HCT116 (cell line): ENCODE results near the gene STIM2. TPM values are rescaled to one million over a fixed set of nuclear protein-coding genes. Genes with fewer than 3 reads are reported as not detected.

Experiments
- ATAC-seq: fragments of 200-7000 bp; cut with Tn5 transposase; 2 replicates; pipeline ENCODE4 v1.9.1; 2020; ENCODE audit warnings: mild to moderate bottlenecking, moderate library complexity
- BruUV-seq: library from RNA; stranded (reverse); fragments of 400-500 nt; replicated peaks from 2 replicates; lab custom pipeline; 2021; lab: Mats Ljungman, UMichigan
- CTCF ChIA-PET: fragments of 300-600 bp; sonication (Branson Sonifier 250); formaldehyde crosslinking; loops from one replicate; lab custom pipeline; 2021; ENCODE audit warnings: antibody characterized with exemption; lab: Charles Lee
- POLR2A ChIA-PET: fragments of 300-600, 350-600 bp; sonication (Branson Sonifier 250); formaldehyde crosslinking; loops from one replicate; lab custom pipeline; 2021; ENCODE audit warnings: antibody characterized with exemption; lab: Charles Lee
- RAD21 ChIA-PET, 2 experiments: fragments of 300-600 bp; sonication (Branson Sonifier 250); formaldehyde crosslinking; loops; one replicate each; lab custom pipeline; 2023; ENCODE audit warnings: low total read pairs in 2 of 2; ENCODE audit not compliant: uncharacterized antibody in 2 of 2, unreplicated experiment in 2 of 2, low non-redundant PET in 1 of 2; lab: Charles Lee
- DNase-seq: peaks from one replicate; pipeline ENCODE4 v3.0.0-alpha.2; 2010; ENCODE audit warnings: low read depth, low spot score
- H2AFZ ChIP-seq: fragments of 200-600 bp; shearing (Covaris generic), sonication (generic); 2 replicates; pipeline ENCODE4 v1.6.1; 2017; ENCODE audit warnings: low read depth, mixed run types, mixed read lengths, antibody characterized with exemption, low read length; ENCODE audit not compliant: poor library complexity, severe bottlenecking
- H3K27ac ChIP-seq: 2 replicates; pipeline ENCODE4 v1.5.1; 2012; ENCODE audit warnings: low read depth, low read length
- H3K27me3 ChIP-seq: fragments of 200-600 bp; sonication (generic); 2 replicates; pipeline ENCODE4 v1.6.1; 2016; ENCODE audit warnings: mixed run types, low read length, mixed read lengths; ENCODE audit not compliant: insufficient read depth
- H3K36me3 ChIP-seq, 2 experiments: fragments of 200-500 bp in 1 of 2; fragments of 200-600 bp in 1 of 2; sonication (Bioruptor generic) in 1 of 2; sonication (generic) in 1 of 2; 2 replicates each; pipeline versions ENCODE4 v1.5.1 to v1.6.1; 2014 to 2016; ENCODE audit warnings: low read length in 2 of 2, inconsistent platforms in 1 of 2, mixed read lengths in 1 of 2, mixed run types in 1 of 2; ENCODE audit not compliant: insufficient read depth in 2 of 2, control insufficient read depth in 1 of 2
- H3K4me1 ChIP-seq, 2 experiments: fragments of 200-600 bp in 1 of 2; sonication (generic) in 1 of 2; 2 replicates each; pipeline versions ENCODE4 v1.5.1 to v1.6.1; 2012 to 2017; ENCODE audit warnings: low read length in 2 of 2, inconsistent platforms in 1 of 2, mild to moderate bottlenecking in 1 of 2, mixed read lengths in 1 of 2, mixed run types in 1 of 2, moderate library complexity in 1 of 2; ENCODE audit not compliant: insufficient read depth in 2 of 2, control insufficient read depth in 1 of 2
- H3K4me2 ChIP-seq: fragments of 200-600 bp; sonication (generic); 2 replicates; pipeline ENCODE4 v1.6.1; 2017; ENCODE audit warnings: mixed run types, low read length, mixed read lengths
- H3K4me3 ChIP-seq, 2 experiments: fragments of 200-600 bp in 1 of 2; sonication (generic) in 1 of 2; replicated peaks in 1 of 2; 2 replicates each; pipeline ENCODE4 v1.5.1; 2011 to 2016; ENCODE audit warnings: low read length in 2 of 2, control low read depth in 1 of 2, low read depth in 1 of 2, mild to moderate bottlenecking in 1 of 2, mixed read lengths in 1 of 2, mixed run types in 1 of 2
- H3K79me2 ChIP-seq: fragments of 200-600 bp; sonication (generic); 2 replicates; pipeline ENCODE4 v1.6.1; 2017; ENCODE audit warnings: mild to moderate bottlenecking, mixed run types, low read length, moderate library complexity, mixed read lengths; ENCODE audit not compliant: insufficient read depth
- H3K9ac ChIP-seq: fragments of 200-600 bp; sonication (generic); 2 replicates; pipeline ENCODE4 v1.6.1; 2016; ENCODE audit warnings: low read length, mixed read lengths
- H3K9me2 ChIP-seq: fragments of 200-600 bp; sonication (generic), shearing (Covaris generic); 2 replicates; pipeline ENCODE4 v1.6.1; 2017; ENCODE audit warnings: mixed run types, mild to moderate bottlenecking, moderate library complexity; ENCODE audit not compliant: insufficient read depth
- H3K9me3 ChIP-seq, 2 experiments: fragments of 200-500 bp in 1 of 2; fragments of 200-600 bp in 1 of 2; sonication (Bioruptor generic) in 1 of 2; sonication (generic) in 1 of 2; 2 replicates each; pipeline ENCODE4 v1.6.1; 2014 to 2017; ENCODE audit warnings: low read length in 2 of 2, mixed read lengths in 2 of 2, inconsistent platforms in 1 of 2, low read depth in 1 of 2, mild to moderate bottlenecking in 1 of 2, mixed run types in 1 of 2, moderate library complexity in 1 of 2; ENCODE audit not compliant: control insufficient read depth in 1 of 2, insufficient read depth in 1 of 2
- H4K20me1 ChIP-seq: fragments of 200-600 bp; sonication (generic), shearing (Covaris generic); 2 replicates; pipeline ENCODE4 v1.6.1; 2017; ENCODE audit warnings: mixed run types, mild to moderate bottlenecking, moderate library complexity; ENCODE audit not compliant: insufficient read depth
- ATF3 ChIP-seq: IDR thresholded peaks from 2 replicates; pipeline ENCODE4 v1.6.1; 2012
- CBX3 ChIP-seq: IDR thresholded peaks from 2 replicates; pipeline ENCODE4 v1.6.1; 2012; ENCODE audit warnings: low read depth
- CEBPB ChIP-seq: IDR thresholded peaks from 2 replicates; pipeline ENCODE4 v1.6.1; 2012; ENCODE audit warnings: low read depth
- CTCF ChIP-seq, 3 experiments: fragments of 200-600 bp in 1 of 3; sonication (generic) in 1 of 3; IDR thresholded peaks in 2 of 3; conservative IDR thresholded peaks in 1 of 3; 2 replicates each; pipeline ENCODE4 v1.5.1; 2012 to 2017; ENCODE audit warnings: low read depth in 2 of 3, low read length in 2 of 3, antibody characterized with exemption in 1 of 3, borderline replicate concordance in 1 of 3, control low read depth in 1 of 3, mild to moderate bottlenecking in 1 of 3, mixed read lengths in 1 of 3, mixed run types in 1 of 3, moderate library complexity in 1 of 3; ENCODE audit not compliant: insufficient read depth in 1 of 3
- EGR1 ChIP-seq: IDR thresholded peaks from 2 replicates; pipeline ENCODE4 v1.6.1; 2012; ENCODE audit warnings: low read depth
- EZH2 ChIP-seq: fragments of 200-600 bp; sonication (generic); IDR thresholded peaks from 2 replicates; pipeline ENCODE4 v1.6.1; 2017; ENCODE audit warnings: antibody characterized with exemption, mixed run types
- EZH2phosphoT487 ChIP-seq: fragments of 200-600 bp; IDR thresholded peaks from 2 replicates; pipeline ENCODE4 v1.6.1; 2018; ENCODE audit warnings: antibody characterized with exemption, borderline replicate concordance
- FOSL1 ChIP-seq: IDR thresholded peaks from 2 replicates; pipeline ENCODE4 v1.6.1; 2012; ENCODE audit warnings: low read depth
- JUND ChIP-seq: IDR thresholded peaks from 2 replicates; pipeline ENCODE4 v1.6.1; 2012
- MAX ChIP-seq: IDR thresholded peaks from 2 replicates; pipeline ENCODE4 v1.6.1; 2012
- POLR2A ChIP-seq: IDR thresholded peaks from 2 replicates; pipeline ENCODE4 v1.7.0; 2011; ENCODE audit warnings: borderline replicate concordance; ENCODE audit not compliant: insufficient read depth, insufficient read length; ENCODE audit errors: extremely low read depth
- POLR2AphosphoS5 ChIP-seq: IDR thresholded peaks from 2 replicates; pipeline ENCODE4 v1.6.1; 2011; ENCODE audit warnings: mild to moderate bottlenecking, low read depth, low read length, moderate library complexity
- REST ChIP-seq: IDR thresholded peaks from 2 replicates; pipeline ENCODE4 v1.6.1; 2012; ENCODE audit warnings: low read depth
- SIN3A ChIP-seq: IDR thresholded peaks from 2 replicates; pipeline ENCODE4 v1.6.1; 2012; ENCODE audit warnings: low read depth
- SP1 ChIP-seq: IDR thresholded peaks from 2 replicates; pipeline ENCODE4 v1.6.1; 2012; ENCODE audit warnings: low read depth
- SRF ChIP-seq: IDR thresholded peaks from 2 replicates; pipeline ENCODE4 v1.6.1; 2012; ENCODE audit warnings: low read depth
- YY1 ChIP-seq: IDR thresholded peaks from 2 replicates; pipeline ENCODE4 v1.6.1; 2011; ENCODE audit warnings: low read length, low read depth, moderate library complexity, mild to moderate bottlenecking; ENCODE audit not compliant: insufficient replicate concordance; ENCODE audit errors: extremely low read depth
- ZBTB33 ChIP-seq: IDR thresholded peaks from 2 replicates; pipeline ENCODE4 v1.6.1; 2011; ENCODE audit warnings: mild to moderate bottlenecking, low read length, moderate library complexity; ENCODE audit not compliant: insufficient replicate concordance; ENCODE audit errors: extremely low read depth
- ZNF274 ChIP-seq: fragments of 200-500 bp; sonication (Bioruptor generic); IDR thresholded peaks from 2 replicates; pipeline ENCODE4 v1.6.1; 2014; ENCODE audit warnings: mild to moderate bottlenecking, low read depth, low read length, inconsistent platforms
- intact Hi-C: fragments of 100-400 bp; cut with micrococcal nuclease; formaldehyde crosslinking; loops from 2 replicates; pipeline ENCODE4 v1.10.0; 2022
- total RNA-seq: library from RNA; stranded (reverse); gene quantifications from one replicate; pipeline ENCODE4 v1.2.1, GENCODE V29; 2021; ENCODE audit not compliant: unreplicated experiment

STIM2 gene
- total RNA-seq, 1 experiment from 2014 or later: 65.9 TPM

GRCh38 chr4:26829018-26829417 is 31.6 kb upstream of the STIM2 start:
- Histone ChIP-seq H3K79me2 (no peaks in the 10 kb centered on the region), H3K4me1 (no peaks in the 10 kb centered on the region), H4K20me1 (no peaks in the 10 kb centered on the region), H3K4me2 (no peak overlapping the region), H3K27me3 (no peaks in the 10 kb centered on the region), H3K9me3 (no peaks in the 10 kb centered on the region), H3K9me2 (no peaks in the 10 kb centered on the region), H2AFZ (no peak overlapping the region), H3K9ac (no peak overlapping the region), H3K36me3 (no peaks in the 10 kb centered on the region), H3K27ac (no peak overlapping the region), H3K4me3 (no peak overlapping the region)
- RAD21 ChIA-PET: no interaction called here
- POLR2A ChIA-PET: no interaction called here
- CTCF ChIA-PET: no interaction called here
- ATAC-seq (no peak), DNase-seq (no peak)
- no peak for TF ChIP-seq CTCF (IDR thresholded peaks at IDR 0.05 in 2 of 3, conservative IDR thresholded peaks at IDR 0.05 in 1 of 3; ENCODE audit: borderline replicate concordance in 1 of 3, insufficient read depth in 1 of 3, low read depth in 2 of 3, low read length in 2 of 3)
- TF ChIP-seq SIN3A: no peak
- TF ChIP-seq EGR1: no peak
- no peak for TF ChIP-seq POLR2AphosphoS5
- TF ChIP-seq ZNF274: no peak
- no peak for TF ChIP-seq EZH2
- no peak for TF ChIP-seq FOSL1
- TF ChIP-seq EZH2phosphoT487: no peak
- TF ChIP-seq POLR2A: no peak
- TF ChIP-seq REST: no peak
- TF ChIP-seq CEBPB: no peak
- no peak for TF ChIP-seq SP1
- TF ChIP-seq CBX3: no peak
- no peak for TF ChIP-seq SRF
- TF ChIP-seq ATF3: no peak
- TF ChIP-seq YY1: no peak
- TF ChIP-seq JUND: no peak
- no peak for TF ChIP-seq ZBTB33
- TF ChIP-seq MAX: no peak
- intact Hi-C loops: no loop called here
- no TSS peak for BruUV-seq
